Stimulated activated CD8-positive, alpha-beta memory T cell treated with anti-CD3 and anti-CD28 coated beads, Interleukin-15, amount 100 ng/mL, for 48 hours (primary cell): Measurements from ENCODE around the gene MYF6.

Experiments
- DNase-seq, 2 donors: peaks; one replicate each; pipeline ENCODE4 v3.0.0-alpha.2; 2020; ENCODE audit warnings: low read depth in 2 of 2

The MYF6 gene

DNA sequence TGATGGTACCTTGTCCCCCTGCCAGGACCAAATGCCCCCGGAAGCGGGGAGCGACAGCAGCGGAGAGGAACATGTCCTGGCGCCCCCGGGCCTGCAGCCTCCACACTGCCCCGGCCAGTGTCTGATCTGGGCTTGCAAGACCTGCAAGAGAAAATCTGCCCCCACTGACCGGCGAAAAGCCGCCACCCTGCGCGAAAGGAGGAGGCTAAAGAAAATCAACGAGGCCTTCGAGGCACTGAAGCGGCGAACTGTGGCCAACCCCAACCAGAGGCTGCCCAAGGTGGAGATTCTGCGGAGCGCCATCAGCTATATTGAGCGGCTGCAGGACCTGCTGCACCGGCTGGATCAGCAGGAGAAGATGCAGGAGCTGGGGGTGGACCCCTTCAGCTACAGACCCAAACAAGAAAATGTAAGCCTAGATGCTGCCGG, 410 bp downstream of the MYF6 start:
- DNase-seq: no peak

DNA sequence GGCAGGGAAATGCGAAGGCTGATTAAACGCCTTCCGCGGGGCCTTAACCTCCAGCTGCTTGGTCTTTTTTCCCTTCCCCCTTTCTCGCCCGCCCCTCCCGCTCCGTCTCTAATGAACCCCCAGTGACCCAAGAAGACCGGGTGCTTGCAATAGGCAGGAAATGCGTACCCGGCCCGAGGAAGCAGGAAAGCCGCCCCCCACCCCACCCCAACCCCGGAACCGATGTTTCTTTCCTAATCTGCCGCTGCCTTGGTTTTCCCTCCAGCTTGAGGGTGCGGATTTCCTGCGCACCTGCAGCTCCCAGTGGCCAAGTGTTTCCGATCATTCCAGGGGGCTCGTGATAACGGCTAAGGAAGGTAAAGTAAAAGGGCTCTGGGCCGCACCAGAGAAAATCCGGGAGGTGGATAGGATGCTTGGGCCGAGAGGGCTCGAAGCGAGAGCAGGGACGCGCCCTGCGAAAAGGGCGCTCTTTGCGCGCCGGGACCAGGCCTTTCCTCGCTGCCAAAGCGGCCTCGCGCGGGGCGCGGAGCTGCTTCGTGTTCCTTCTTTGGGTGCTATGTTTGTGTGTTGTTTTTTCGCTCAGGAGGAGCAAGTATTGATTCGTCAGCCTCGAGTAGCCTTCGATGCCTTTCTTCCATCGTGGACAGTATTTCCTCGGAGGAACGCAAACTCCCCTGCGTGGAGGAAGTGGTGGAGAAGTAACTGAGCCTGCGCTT, 983 bp downstream of the MYF6 start:
- DNase-seq: no peak

GRCh38 chr12:80708975-80709328, 1.5 kb downstream of the MYF6 start:
- DNase-seq: no peak

DNA sequence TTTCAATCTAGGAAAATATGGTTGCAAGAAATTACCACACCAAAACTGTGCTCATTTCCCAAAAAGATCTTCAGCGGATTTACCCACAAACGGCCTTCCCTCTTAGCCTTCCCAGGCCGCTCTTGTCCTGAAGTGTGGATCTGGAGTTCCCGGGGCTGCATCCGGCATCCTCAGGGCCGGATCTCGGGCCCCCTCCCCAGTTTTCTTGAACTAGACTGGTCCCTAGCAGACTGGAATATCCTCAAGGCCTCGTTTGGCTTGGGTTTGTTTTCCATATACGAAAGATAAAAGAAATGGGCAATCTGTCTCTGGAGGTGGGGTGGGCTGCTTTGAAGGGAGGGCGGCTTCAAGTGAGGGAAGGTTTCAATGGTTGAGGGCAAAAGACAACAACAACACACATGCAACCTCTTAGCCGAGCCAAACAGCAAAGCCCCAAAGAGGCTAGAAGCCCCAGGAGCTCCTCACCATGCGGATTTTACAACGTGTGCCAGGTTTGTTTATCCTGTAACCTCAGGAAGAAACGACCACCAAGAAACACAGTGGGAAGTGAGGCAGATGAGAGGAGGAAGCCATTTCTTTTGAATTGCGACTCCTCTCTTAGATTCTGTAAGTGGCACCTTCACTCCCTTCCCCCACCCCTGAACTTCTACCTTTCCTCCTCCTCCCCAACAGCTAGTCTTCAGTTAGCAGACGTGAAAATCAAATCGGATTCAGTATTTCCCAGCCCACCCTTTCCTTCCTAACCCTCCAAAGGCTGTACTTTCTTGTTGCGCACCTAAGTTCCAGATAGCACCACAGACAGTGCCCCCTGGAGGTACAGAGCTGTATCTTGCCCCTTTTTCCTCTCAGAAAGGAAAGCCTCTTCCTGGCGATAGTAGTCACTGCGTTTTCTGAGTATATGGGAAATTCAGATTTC, 2.6 kb downstream of the MYF6 start:
- DNase-seq: no peak

- DNase-seq: no peak
Measured at GRCh38 chr12:80710727-80711449, 3.5 kb downstream of the MYF6 start.

DNA sequence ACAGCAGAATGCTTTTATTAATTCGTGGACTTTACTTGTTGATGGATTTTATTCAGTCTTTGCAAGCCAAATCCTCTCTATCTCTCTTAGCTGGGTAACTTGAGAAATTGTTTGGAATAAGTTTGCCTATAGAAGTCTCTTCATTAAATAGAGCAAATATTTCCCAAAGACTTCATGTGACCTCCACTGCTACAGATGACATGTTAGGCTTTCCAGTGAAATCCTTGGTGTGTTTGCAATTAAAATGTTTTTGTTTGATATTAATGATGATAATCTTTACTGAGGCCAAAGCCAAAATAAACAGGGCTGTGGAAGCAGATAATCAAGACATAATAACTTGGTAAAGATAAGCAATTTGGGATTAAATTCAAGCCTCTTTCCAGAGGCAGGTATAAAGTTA, 4.4 kb downstream of the MYF6 start:
- no peak for DNase-seq

DNA sequence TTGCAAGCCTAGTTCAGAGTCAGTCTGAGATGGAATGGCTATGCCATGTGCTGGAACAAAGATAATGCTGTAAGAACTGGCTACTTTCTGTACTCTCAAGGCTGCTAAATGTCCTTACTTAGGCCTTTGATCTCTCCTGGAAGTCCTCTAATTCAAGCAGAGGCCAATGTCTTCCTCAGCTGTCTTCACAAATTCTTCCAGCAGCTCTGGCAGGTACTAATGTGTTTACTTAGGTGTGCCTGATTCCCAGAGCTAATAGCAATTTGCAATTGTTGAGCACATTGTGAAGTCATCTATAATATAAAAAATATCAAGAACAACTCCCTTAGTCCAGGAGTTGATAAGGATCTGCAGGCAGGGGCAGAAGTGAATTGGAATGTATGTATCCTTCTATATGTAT, 5.4 kb downstream of the MYF6 start:
- no peak for DNase-seq

DNA sequence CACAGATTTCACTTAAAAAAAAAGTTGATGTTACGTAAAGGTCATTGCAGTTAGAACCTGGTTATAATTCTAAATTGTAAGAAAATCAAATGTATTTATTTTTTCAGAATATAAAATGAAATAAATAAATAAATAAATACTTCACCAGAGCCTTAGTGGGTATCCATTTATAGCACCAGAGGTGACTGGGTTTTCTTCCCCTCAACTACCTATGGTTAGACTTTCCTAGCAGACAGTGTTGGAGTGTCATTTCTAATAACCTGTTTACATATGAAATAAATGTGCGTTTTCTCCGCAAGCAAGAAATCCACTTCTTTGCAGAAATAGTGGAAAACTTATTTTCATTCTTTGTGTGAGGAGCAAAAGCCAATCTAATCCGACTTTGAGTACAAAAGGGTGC, 6.0 kb downstream of the MYF6 start:
- no peak for DNase-seq

DNA sequence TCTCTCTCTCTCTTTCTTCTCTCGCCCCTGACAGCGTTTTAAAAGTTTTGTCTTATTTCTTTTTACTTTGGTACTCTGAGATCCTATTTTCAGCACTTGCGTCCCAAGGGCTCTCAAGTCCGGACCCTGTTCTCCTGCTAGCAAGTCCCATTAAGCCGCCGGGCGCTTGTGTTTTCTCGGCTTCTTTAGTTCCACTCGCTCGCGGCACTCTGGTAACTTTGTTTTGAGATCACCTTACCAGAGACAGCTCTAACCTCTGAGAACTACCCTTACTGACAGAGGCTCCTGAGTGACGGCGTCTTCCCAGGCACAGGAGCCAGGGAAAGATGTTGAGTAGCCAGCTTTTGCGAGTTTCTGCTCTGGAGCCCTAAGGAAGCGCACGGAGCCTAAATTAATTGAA, 6.6 kb downstream of the MYF6 start:
- DNase-seq: no peak

DNA sequence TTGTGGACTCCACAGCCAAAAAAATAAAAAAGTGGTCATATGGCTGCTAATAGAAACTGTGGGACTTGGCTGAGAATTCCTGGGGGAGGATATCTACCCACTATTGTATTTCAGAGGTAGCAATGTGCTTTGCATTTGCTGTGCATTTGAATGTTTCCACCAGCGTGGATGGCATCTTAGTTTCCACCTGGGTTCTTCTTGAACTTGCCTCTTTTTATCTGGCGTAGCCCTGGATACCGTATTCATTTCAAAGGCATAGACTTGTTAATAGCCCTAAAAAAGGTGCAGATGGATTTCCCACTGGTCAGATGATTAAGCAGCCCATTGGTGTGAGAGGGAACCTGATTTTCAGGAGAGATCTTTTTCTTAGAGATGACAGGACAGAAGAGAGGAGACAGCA, 7.4 kb downstream of the MYF6 start:
- DNase-seq: no peak

DNA sequence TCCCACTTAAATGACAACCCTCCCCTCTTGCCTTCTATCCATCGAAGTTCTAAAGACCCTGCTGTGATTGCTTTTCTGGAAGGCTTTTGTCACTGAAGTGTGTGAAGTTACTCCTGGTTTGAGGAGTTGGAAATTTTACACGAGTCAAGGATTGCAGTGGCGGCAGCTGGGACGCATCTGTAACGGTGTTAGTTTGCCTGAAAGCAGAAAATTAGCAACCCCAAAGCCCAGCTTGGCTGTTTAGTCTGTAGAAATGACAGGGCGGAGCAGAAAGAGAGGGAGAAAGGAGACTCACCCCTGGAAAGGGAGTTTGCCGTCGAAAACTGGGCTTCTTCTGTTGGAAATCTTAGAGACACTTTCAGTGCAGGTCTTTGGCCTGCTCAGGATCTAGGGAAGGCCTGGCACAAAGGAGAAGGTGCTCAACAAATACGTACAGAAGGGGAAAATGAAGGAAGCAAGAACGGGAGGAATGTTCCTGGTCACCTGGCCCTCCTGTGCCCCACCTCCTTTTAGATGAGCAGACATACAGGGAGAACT, 8.3 kb downstream of the MYF6 start:
- no peak for DNase-seq

DNA sequence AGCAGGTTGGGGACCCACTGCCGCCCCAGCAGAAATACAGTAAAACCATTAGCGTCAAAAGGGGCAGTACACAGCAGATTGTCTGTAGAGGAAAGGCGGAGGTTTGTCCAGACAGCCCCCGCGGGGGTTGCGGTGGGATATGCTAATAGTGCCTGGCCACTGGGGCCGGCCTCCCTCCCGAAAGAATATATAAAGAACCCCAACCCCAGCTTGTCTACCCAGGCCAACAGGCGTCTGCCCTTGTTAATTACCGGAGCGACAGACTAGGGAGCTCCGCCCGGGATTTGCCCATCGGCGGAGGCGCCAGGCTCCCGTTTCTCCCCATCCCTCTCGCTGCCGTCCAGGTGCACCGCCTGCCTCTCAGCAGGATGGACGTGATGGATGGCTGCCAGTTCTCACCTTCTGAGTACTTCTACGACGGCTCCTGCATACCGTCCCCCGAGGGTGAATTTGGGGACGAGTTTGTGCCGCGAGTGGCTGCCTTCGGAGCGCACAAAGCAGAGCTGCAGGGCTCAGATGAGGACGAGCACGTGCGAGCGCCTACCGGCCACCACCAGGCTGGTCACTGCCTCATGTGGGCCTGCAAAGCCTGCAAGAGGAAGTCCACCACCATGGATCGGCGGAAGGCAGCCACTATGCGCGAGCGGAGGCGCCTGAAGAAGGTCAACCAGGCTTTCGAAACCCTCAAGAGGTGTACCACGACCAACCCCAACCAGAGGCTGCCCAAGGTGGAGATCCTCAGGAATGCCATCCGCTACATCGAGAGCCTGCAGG, 9.4 kb downstream of the MYF6 start, which contains the start of gene MYF5:
Gene MYF5, plus strand, starts transcription at position 217 of the 774 bp plus-strand sequence. Its CDS starts 152 bp downstream, at position 369.
- no peak for DNase-seq

DNA sequence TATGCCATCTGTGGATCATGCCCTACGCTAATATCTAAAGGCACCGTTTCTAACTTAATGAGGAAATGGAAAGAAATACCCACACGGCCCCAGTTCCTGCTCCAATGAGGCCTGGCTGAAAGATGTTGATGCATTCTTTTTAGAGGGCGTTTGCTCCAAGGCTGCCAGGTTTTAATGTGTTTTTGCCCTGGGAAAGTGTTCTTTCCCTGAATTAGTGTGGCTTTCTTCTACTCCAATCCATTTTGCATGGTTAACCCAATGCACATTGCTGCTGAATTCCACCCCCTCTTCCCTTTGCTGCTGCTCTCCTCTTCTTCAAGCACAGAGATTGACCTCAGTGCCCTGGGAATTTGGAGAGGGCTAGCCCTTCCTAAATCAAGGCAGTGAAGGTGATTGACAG, 10.4 kb downstream of the MYF6 start:
- DNase-seq: no peak

GRCh38 chr12:80720516-80720915, 13.1 kb downstream of the MYF6 start:
- no peak for DNase-seq

GRCh38 chr12:80721326-80721725, 13.9 kb downstream of the MYF6 start:
- DNase-seq: no peak

- DNase-seq: no peak
Measured at GRCh38 chr12:80745851-80746505, 38.5 kb downstream of the MYF6 start.

- no peak for DNase-seq
Measured at GRCh38 chr12:80747800-80748199, 40.4 kb downstream of the MYF6 start.

- no peak for DNase-seq
Measured at GRCh38 chr12:80749456-80749855, 42.0 kb downstream of the MYF6 start.

- no peak for DNase-seq
Measured at GRCh38 chr12:80752464-80752863, 45.0 kb downstream of the MYF6 start.

DNA sequence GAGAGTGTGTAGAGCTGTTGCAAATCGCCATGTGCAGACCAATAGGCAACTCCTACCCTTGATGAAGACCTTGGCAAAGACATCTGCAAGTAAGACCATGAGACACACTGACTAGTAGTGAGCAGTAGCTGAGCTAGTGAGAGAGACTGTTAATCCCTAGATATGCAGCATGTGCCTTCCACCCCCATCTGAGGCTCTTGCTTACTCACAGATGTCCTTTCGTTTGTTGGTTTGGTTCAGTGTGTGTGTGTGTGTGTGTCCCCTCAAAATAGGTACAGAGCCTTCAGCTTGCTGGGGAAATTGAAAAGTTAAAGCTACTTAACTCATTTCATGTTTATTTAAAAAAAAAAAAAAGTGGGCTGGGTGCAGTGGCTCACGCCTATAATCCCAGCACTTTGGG, 46.8 kb downstream of the MYF6 start:
- DNase-seq: no peak

GRCh38 chr12:80756875-80757274, 49.4 kb downstream of the MYF6 start:
- DNase-seq: no peak
